ENCODE measurements around the gene CSF2.

GRCh38 chr5:132116072-132116471 is 42.5 kb downstream of the CSF2 start:
- TF ChIP-seq ZBTB33 (IDR thresholded peaks at IDR 0.05; ENCODE audit: extremely low read depth, insufficient replicate concordance, low read length): no peak
- no peak for TF ChIP-seq EZH2 (IDR thresholded peaks at IDR 0.05)
- TF ChIP-seq CTCF (IDR thresholded peaks at IDR 0.05 in 2 of 3, conservative IDR thresholded peaks at IDR 0.05 in 1 of 3; ENCODE audit: borderline replicate concordance in 1 of 3, insufficient read depth in 1 of 3, low read depth in 2 of 3, low read length in 2 of 3): no peak
- TF ChIP-seq POLR2A (IDR thresholded peaks at IDR 0.05; ENCODE audit: borderline replicate concordance, extremely low read depth, insufficient read depth, insufficient read length): no peak
- no peak for TF ChIP-seq JUND (IDR thresholded peaks at IDR 0.05)
- TF ChIP-seq TCF7L2 (IDR thresholded peaks at IDR 0.05; ENCODE audit: borderline replicate concordance, extremely low read depth, insufficient read depth, insufficient read length): no peak
- TF ChIP-seq POLR2AphosphoS5 (IDR thresholded peaks at IDR 0.05; ENCODE audit: low read depth, low read length): no peak
- TF ChIP-seq MAX (IDR thresholded peaks at IDR 0.05): no peak
- no peak for TF ChIP-seq ATF3 (IDR thresholded peaks at IDR 0.05)
- TF ChIP-seq ZNF274 (IDR thresholded peaks at IDR 0.05; ENCODE audit: low read depth, low read length): no peak

All from HCT116 (cell line).